Measurements from ENCODE around the gene TLR1.
"Not testable (repeated sequence)": the region's sequence is repeated elsewhere in the genome, so short reads cannot be mapped to it uniquely, and the experiment has no call there.

The TLR1 gene

GRCh38 chr4:38815885-38816782, 11.5 kb upstream of the TLR1 start:
- H3K27me3 ChIP-seq (ENCODE audit: insufficient read depth, low read length, poor library complexity), result no peaks in the 10 kb centered on the region
- no peak overlapping the region for H3K23ac ChIP-seq (ENCODE audit: low read length)
- H3K27ac ChIP-seq (ENCODE audit: low read depth, low read length), result no peak overlapping the region
- no peaks in the 10 kb centered on the region for H3K36me3 ChIP-seq (ENCODE audit: control insufficient read depth, insufficient read depth, low read length)
- no peak overlapping the region for H4K8ac ChIP-seq (ENCODE audit: low read depth, low read length)
- no peak overlapping the region for H3K9ac ChIP-seq (ENCODE audit: low read length)
- H3K4me2 ChIP-seq (ENCODE audit: low read length), result no peak overlapping the region
- no peak overlapping the region for H2BK5ac ChIP-seq (ENCODE audit: low read length)
- H3K4me1 ChIP-seq (ENCODE audit: control insufficient read depth, low read depth, low read length), result no peaks in the 10 kb centered on the region
- H3K4me3 ChIP-seq (ENCODE audit: low read length), result no peak overlapping the region
- WGBS (ENCODE audit: extremely low coverage, insufficient coverage, low lambda C conversion rate), result no CpG with 5 or more reads among the region's 3 CpGs
- no peak overlapping the region for H3K18ac ChIP-seq (ENCODE audit: low read length)
- no peak overlapping the region for H3K4ac ChIP-seq (ENCODE audit: low read depth, low read length)
- H3K79me2 ChIP-seq (ENCODE audit: control insufficient read depth, insufficient read depth, low read length), result no peaks in the 10 kb centered on the region
- H2AK5ac ChIP-seq (ENCODE audit: low read length), result no peak overlapping the region
- DNase-seq, result no peak
- no peak overlapping the region for H3K56ac ChIP-seq (ENCODE audit: low read length)
- no peak overlapping the region for H2BK120ac ChIP-seq (ENCODE audit: low read depth, low read length)
- H4K5ac ChIP-seq (ENCODE audit: low read length), result no peak overlapping the region
- no peaks in the 10 kb centered on the region for H3K79me1 ChIP-seq (ENCODE audit: low read length)
- no peak overlapping the region for H2BK15ac ChIP-seq (replicated peaks; ENCODE audit: low read depth)

- no peaks in the 10 kb centered on the region for H3K79me2 ChIP-seq (ENCODE audit: control insufficient read depth, insufficient read depth, low read length)
- no peaks in the 10 kb centered on the region for H3K36me3 ChIP-seq (ENCODE audit: control insufficient read depth, insufficient read depth, low read length)
- no peaks in the 10 kb centered on the region for H3K4me1 ChIP-seq (ENCODE audit: control insufficient read depth, low read depth, low read length)
- no peak overlapping the region for H4K5ac ChIP-seq (ENCODE audit: low read length)
- no peaks in the 10 kb centered on the region for H3K27me3 ChIP-seq (ENCODE audit: insufficient read depth, low read length, poor library complexity)
- DNase-seq, result no peak
- H2BK120ac ChIP-seq (ENCODE audit: low read depth, low read length), result no peak overlapping the region
- H3K9ac ChIP-seq (ENCODE audit: low read length), result no peak overlapping the region
- no peak overlapping the region for H3K4me2 ChIP-seq (ENCODE audit: low read length)
- H3K27ac ChIP-seq (ENCODE audit: low read depth, low read length), result no peak overlapping the region
- no peak overlapping the region for H3K56ac ChIP-seq (ENCODE audit: low read length)
- no peak overlapping the region for H2AK5ac ChIP-seq (ENCODE audit: low read length)
- H3K18ac ChIP-seq (ENCODE audit: low read length), result no peak overlapping the region
- no peaks in the 10 kb centered on the region for H3K79me1 ChIP-seq (ENCODE audit: low read length)
- H3K4me3 ChIP-seq (ENCODE audit: low read length), result no peak overlapping the region
- no peak overlapping the region for H2BK15ac ChIP-seq (replicated peaks; ENCODE audit: low read depth)
- no peak overlapping the region for H2BK5ac ChIP-seq (ENCODE audit: low read length)
- H3K4ac ChIP-seq (ENCODE audit: low read depth, low read length), result no peak overlapping the region
- WGBS (ENCODE audit: extremely low coverage, insufficient coverage, low lambda C conversion rate), result no CpG with 5 or more reads among the region's 3 CpGs
- H3K23ac ChIP-seq (ENCODE audit: low read length), result no peak overlapping the region
- no peak overlapping the region for H4K8ac ChIP-seq (ENCODE audit: low read depth, low read length)
Observed at GRCh38 chr4:38814386-38814785, 9.8 kb upstream of the TLR1 start.

DNA sequence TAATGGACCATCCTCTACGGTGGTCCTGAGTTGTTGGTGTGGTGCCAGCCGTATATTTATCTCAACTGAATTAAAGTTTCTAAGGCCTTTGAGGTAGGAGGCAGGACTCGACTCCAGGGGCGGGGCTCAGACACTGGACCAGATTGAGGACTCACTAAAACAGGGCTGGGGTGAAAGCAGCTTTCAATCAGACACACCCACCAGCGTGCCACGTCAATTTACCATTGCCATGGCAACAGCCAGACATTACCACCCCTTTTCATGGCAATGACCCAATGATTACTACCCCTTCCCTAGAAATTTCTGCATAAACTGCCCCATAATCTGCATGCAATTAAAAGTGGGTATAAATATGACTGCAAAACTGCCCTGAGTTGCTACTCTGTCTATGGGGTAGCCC, 6.7 kb upstream of the TLR1 start:
- no peak overlapping the region for H2AK5ac ChIP-seq (ENCODE audit: low read length)
- H3K18ac ChIP-seq (ENCODE audit: low read length), result no peak overlapping the region
- H3K23ac ChIP-seq (ENCODE audit: low read length), result no peak overlapping the region
- no peak overlapping the region for H2BK120ac ChIP-seq (ENCODE audit: low read depth, low read length)
- H3K4ac ChIP-seq (ENCODE audit: low read depth, low read length), result no peak overlapping the region
- H3K27me3 ChIP-seq (ENCODE audit: insufficient read depth, low read length, poor library complexity), result no peaks in the 10 kb centered on the region
- no peak overlapping the region for H4K5ac ChIP-seq (ENCODE audit: low read length)
- no peak overlapping the region for H4K8ac ChIP-seq (ENCODE audit: low read depth, low read length)
- H3K79me1 ChIP-seq (ENCODE audit: low read length), result no peaks in the 10 kb centered on the region
- H2BK5ac ChIP-seq (ENCODE audit: low read length), result no peak overlapping the region
- H3K4me3 ChIP-seq (ENCODE audit: low read length), result no peak overlapping the region
- no peak overlapping the region for H3K56ac ChIP-seq (ENCODE audit: low read length)
- H3K4me1 ChIP-seq (ENCODE audit: control insufficient read depth, low read depth, low read length), result no peaks in the 10 kb centered on the region
- no peak overlapping the region for H3K9ac ChIP-seq (ENCODE audit: low read length)
- no CpG with 5 or more reads among the region's 6 CpGs for WGBS (ENCODE audit: extremely low coverage, insufficient coverage, low lambda C conversion rate)
- DNase-seq, result no peak
- no peak overlapping the region for H3K27ac ChIP-seq (ENCODE audit: low read depth, low read length)
- H3K36me3 ChIP-seq (ENCODE audit: control insufficient read depth, insufficient read depth, low read length), result no peaks in the 10 kb centered on the region
- no peaks in the 10 kb centered on the region for H3K79me2 ChIP-seq (ENCODE audit: control insufficient read depth, insufficient read depth, low read length)
- no peak overlapping the region for H2BK15ac ChIP-seq (replicated peaks; ENCODE audit: low read depth)
- no peak overlapping the region for H3K4me2 ChIP-seq (ENCODE audit: low read length)

GRCh38 chr4:38807462-38807861, 2.9 kb upstream of the TLR1 start:
- DNase-seq; H3K79me1 ChIP-seq (ENCODE audit: low read length); H2BK15ac ChIP-seq (replicated peaks; ENCODE audit: low read depth); H3K36me3 ChIP-seq (ENCODE audit: control insufficient read depth, insufficient read depth, low read length); H3K27me3 ChIP-seq (ENCODE audit: insufficient read depth, low read length, poor library complexity); H3K18ac ChIP-seq (ENCODE audit: low read length); H3K4me1 ChIP-seq (ENCODE audit: control insufficient read depth, low read depth, low read length); H3K56ac ChIP-seq (ENCODE audit: low read length); H3K23ac ChIP-seq (ENCODE audit: low read length); H2BK120ac ChIP-seq (ENCODE audit: low read depth, low read length); H3K4ac ChIP-seq (ENCODE audit: low read depth, low read length); H4K8ac ChIP-seq (ENCODE audit: low read depth, low read length); H3K79me2 ChIP-seq (ENCODE audit: control insufficient read depth, insufficient read depth, low read length); H3K4me3 ChIP-seq (ENCODE audit: low read length); H3K9ac ChIP-seq (ENCODE audit: low read length); H3K27ac ChIP-seq (ENCODE audit: low read depth, low read length); H2AK5ac ChIP-seq (ENCODE audit: low read length); H3K4me2 ChIP-seq (ENCODE audit: low read length); H4K5ac ChIP-seq (ENCODE audit: low read length); H2BK5ac ChIP-seq (ENCODE audit: low read length): not testable (repeated sequence)
- WGBS (ENCODE audit: extremely low coverage, insufficient coverage, low lambda C conversion rate), result no CpG with 5 or more reads among the region's 29 CpGs

GRCh38 chr4:38806251-38806650, 1.7 kb upstream of the TLR1 start:
- not testable (repeated sequence) for H3K56ac ChIP-seq (ENCODE audit: low read length); H3K4ac ChIP-seq (ENCODE audit: low read depth, low read length); H3K4me2 ChIP-seq (ENCODE audit: low read length); H4K8ac ChIP-seq (ENCODE audit: low read depth, low read length); H2BK5ac ChIP-seq (ENCODE audit: low read length); H3K27ac ChIP-seq (ENCODE audit: low read depth, low read length); H2BK120ac ChIP-seq (ENCODE audit: low read depth, low read length); H2AK5ac ChIP-seq (ENCODE audit: low read length); H3K79me2 ChIP-seq (ENCODE audit: control insufficient read depth, insufficient read depth, low read length); H3K4me3 ChIP-seq (ENCODE audit: low read length); H2BK15ac ChIP-seq (replicated peaks; ENCODE audit: low read depth); H3K18ac ChIP-seq (ENCODE audit: low read length); H4K5ac ChIP-seq (ENCODE audit: low read length); H3K79me1 ChIP-seq (ENCODE audit: low read length); H3K4me1 ChIP-seq (ENCODE audit: control insufficient read depth, low read depth, low read length); H3K36me3 ChIP-seq (ENCODE audit: control insufficient read depth, insufficient read depth, low read length); H3K23ac ChIP-seq (ENCODE audit: low read length); DNase-seq; H3K27me3 ChIP-seq (ENCODE audit: insufficient read depth, low read length, poor library complexity); H3K9ac ChIP-seq (ENCODE audit: low read length)
- WGBS (ENCODE audit: extremely low coverage, insufficient coverage, low lambda C conversion rate), result no CpG with 5 or more reads among the region's 9 CpGs

Measured in mesendoderm (in vitro differentiated cells).